HepG2 (cell line): ENCODE results near the gene DSN1. TPM values are rescaled to one million over a fixed set of nuclear protein-coding genes. Genes with fewer than 3 reads are reported as not detected.
A peak's percentile ranks its signal among the peaks of the same experiment; 100 is the strongest.

Experiments
- ARID4A ChIP-seq: sonication (generic); formaldehyde crosslinking; IDR thresholded peaks from 2 replicates; pipeline ENCODE4 v1.5.0; 2020; ENCODE audit warnings: mild to moderate bottlenecking, missing genetic modification reagents, borderline replicate concordance
- ATF7 ChIP-seq, 2 experiments: fragments of 450-650 bp in 1 of 2; sonication (generic) in 1 of 2; formaldehyde crosslinking in 1 of 2; IDR thresholded peaks; 2 replicates each; pipeline versions ENCODE4 v1.4.0 to v1.6.1; 2016 to 2020; ENCODE audit warnings: antibody characterized with exemption in 1 of 2, mild to moderate bottlenecking in 1 of 2, missing genetic modification reagents in 1 of 2
- FOXC1 ChIP-seq: sonication (generic); formaldehyde crosslinking; IDR thresholded peaks from 2 replicates; pipeline ENCODE4 v1.8.0; 2022; ENCODE audit warnings: mild to moderate bottlenecking, missing genetic modification reagents, borderline replicate concordance
- MXI1 ChIP-seq: IDR thresholded peaks from 3 replicates; pipeline ENCODE4 v1.6.1; 2012; ENCODE audit warnings: low read depth, low read length, inconsistent platforms, borderline replicate concordance
- NAIF1 ChIP-seq: sonication (generic); formaldehyde crosslinking; IDR thresholded peaks from 2 replicates; pipeline ENCODE4 v1.5.0; 2020; ENCODE audit warnings: mild to moderate bottlenecking, missing genetic modification reagents, borderline replicate concordance
- NONO ChIP-seq, 2 experiments: fragments of 450-650 bp in 1 of 2; sonication (generic) in 1 of 2; formaldehyde crosslinking in 1 of 2; IDR thresholded peaks in 1 of 2; conservative IDR thresholded peaks in 1 of 2; 2 replicates each; pipeline versions ENCODE4 v1.6.1 to v1.8.0; 2017 to 2022; ENCODE audit warnings: mild to moderate bottlenecking in 1 of 2, missing genetic modification reagents in 1 of 2, moderate library complexity in 1 of 2
- NR0B2 ChIP-seq: sonication (generic); formaldehyde crosslinking; IDR thresholded peaks from 2 replicates; pipeline ENCODE4 v1.4.0; 2020; ENCODE audit warnings: mild to moderate bottlenecking, missing genetic modification reagents
- NR1H2 ChIP-seq: sonication (generic); formaldehyde crosslinking; IDR thresholded peaks from 2 replicates; pipeline ENCODE4 v1.8.1; 2022; ENCODE audit warnings: low read depth, missing genetic modification reagents, borderline replicate concordance
- NR2F1 ChIP-seq, 2 experiments: fragments of 450-650 bp in 1 of 2; formaldehyde crosslinking in 1 of 2; IDR thresholded peaks; 2 replicates each; pipeline versions ENCODE4 v1.5.0 to v1.6.1; 2016 to 2020; ENCODE audit warnings: mild to moderate bottlenecking in 1 of 2, missing compliant biosample characterization in 1 of 2, missing genetic modification reagents in 1 of 2, moderate library complexity in 1 of 2
- RBFOX2 ChIP-seq: fragments of 200-400 bp; formaldehyde crosslinking; IDR thresholded peaks from 2 replicates; pipeline ENCODE4 v1.6.1; 2017; ENCODE audit warnings: low read depth, mild to moderate bottlenecking, low read length
- SALL1 ChIP-seq: sonication (generic); formaldehyde crosslinking; IDR thresholded peaks from 2 replicates; pipeline ENCODE4 v1.8.0; 2022; ENCODE audit warnings: mild to moderate bottlenecking, missing genetic modification reagents
- SP140L ChIP-seq: sonication (generic); formaldehyde crosslinking; IDR thresholded peaks from 2 replicates; pipeline ENCODE4 v1.4.0; 2020; ENCODE audit warnings: missing genetic modification reagents, borderline replicate concordance
- SP5 ChIP-seq: IDR thresholded peaks from 2 replicates; pipeline ENCODE4 v1.6.1; 2016; ENCODE audit warnings: low read depth, borderline replicate concordance
- XBP1 ChIP-seq: sonication (generic); formaldehyde crosslinking; IDR thresholded peaks from 2 replicates; pipeline ENCODE4 v1.5.0; 2020; ENCODE audit warnings: missing genetic modification reagents
- ZGPAT ChIP-seq: IDR thresholded peaks from 2 replicates; pipeline ENCODE4 v1.6.1; 2016; ENCODE audit warnings: mild to moderate bottlenecking
- ZNF143 ChIP-seq: sonication (generic); formaldehyde crosslinking; IDR thresholded peaks from 2 replicates; pipeline ENCODE4 v1.4.0; 2020; ENCODE audit warnings: missing genetic modification reagents
- ZNF350 ChIP-seq: sonication (generic); formaldehyde crosslinking; IDR thresholded peaks from 2 replicates; pipeline ENCODE4 v1.4.0; 2020; ENCODE audit warnings: mild to moderate bottlenecking, low read depth, missing genetic modification reagents, borderline replicate concordance
- ZNF460 ChIP-seq: sonication (generic); formaldehyde crosslinking; IDR thresholded peaks from 2 replicates; pipeline ENCODE4 v1.5.1; 2020; ENCODE audit warnings: missing genetic modification reagents, mild to moderate bottlenecking, borderline replicate concordance
- ZNF550 ChIP-seq: sonication (generic); formaldehyde crosslinking; IDR thresholded peaks from 2 replicates; pipeline ENCODE4 v1.4.0; 2020; ENCODE audit warnings: mild to moderate bottlenecking, missing genetic modification reagents, borderline replicate concordance
- ZNF674 ChIP-seq: sonication (generic); formaldehyde crosslinking; IDR thresholded peaks from 2 replicates; pipeline ENCODE4 v1.5.0; 2020; ENCODE audit warnings: low read depth, mild to moderate bottlenecking, missing genetic modification reagents
- ZNF784 ChIP-seq: sonication (generic); formaldehyde crosslinking; IDR thresholded peaks from 2 replicates; pipeline ENCODE4 v1.5.1; 2020; ENCODE audit warnings: missing genetic modification reagents, mild to moderate bottlenecking, borderline replicate concordance
- polyA plus RNA-seq, 8 experiments: library from polyadenylated mRNA; depleted of rRNA in 3 of 8; stranded (reverse) in 7 of 8; unstranded in 1 of 8; fragments of >200 nt; fragmentation: Illumina TruSeq in 4 of 8; extraction: Trizol in 4 of 8; gene quantifications; 2 replicates each; pipeline versions ENCODE4 v1.2.1 to v1.2.3, GENCODE V29; 2011 to 2016; ENCODE audit warnings: low read depth in 4 of 8, missing spikeins in 1 of 8, mixed read lengths in 1 of 8; ENCODE audit not compliant: insufficient read depth in 1 of 8
- total RNA-seq, 5 experiments: library from RNA; depleted of rRNA; stranded (reverse); fragments of >200 nt; fragmentation: Illumina TruSeq; extraction: Trizol; gene quantifications; 2 replicates each; pipeline ENCODE4 v1.2.3, GENCODE V29; 2016; ENCODE audit warnings: low read depth in 1 of 5

DSN1 gene
- total and polyA plus RNA-seq, 2 of the 13 experiments (the other 11 are each of a cell fraction or from before 2014, with no cell fraction given), result 18.7 to 53.7 TPM

- TF ChIP-seq ARID4A (CRISPR knock-in tag), result peak; percentile 100
- peak; percentile 12 to 71; a peak in 2 of 4 replicates for TF ChIP-seq NR2F1 (CRISPR knock-in tag; IDR thresholded peaks at IDR 0.05)
- peak; percentile 84 for TF ChIP-seq FOXC1
- peak; percentile 97 for TF ChIP-seq XBP1 (CRISPR knock-in tag)
- TF ChIP-seq SALL1, result peak; percentile 82
- TF ChIP-seq ZNF460 (CRISPR knock-in tag), result no peak; the same call in 1 of the 2 replicates
- TF ChIP-seq ZNF143 (CRISPR knock-in tag), result peak; percentile 42; the same call in 1 of the 2 replicates
- TF ChIP-seq ZGPAT, result peak; percentile 93
- TF ChIP-seq ATF7 (IDR thresholded peaks at IDR 0.05), result no peak
- peak; percentile 86 for TF ChIP-seq ATF7 (CRISPR knock-in tag; IDR thresholded peaks at IDR 0.05)
- peak; percentile 35 for TF ChIP-seq SP5 (CRISPR knock-in tag)
- no peak; the same call in 1 of the 2 replicates for TF ChIP-seq ZNF784
- peak; percentile 74 for TF ChIP-seq NR0B2 (CRISPR knock-in tag)
- TF ChIP-seq NR1H2 (CRISPR knock-in tag), result no peak
- TF ChIP-seq MXI1, result peak; percentile 95; the same call in 2 of the 3 replicates
- TF ChIP-seq RBFOX2, result peak; percentile 99
- TF ChIP-seq ZNF674 (CRISPR knock-in tag), result no peak
- no peak for TF ChIP-seq NAIF1 (CRISPR knock-in tag)
- no peak; the same call in 1 of the 2 replicates for TF ChIP-seq ZNF550 (CRISPR knock-in tag)
- TF ChIP-seq NONO (IDR thresholded peaks at IDR 0.05), result no peak
- TF ChIP-seq NONO (CRISPR knock-in tag; conservative IDR thresholded peaks at IDR 0.05), result peak; percentile 99
- 0 out of 2 replicates have a peak, but pooled peaks have one; percentile 20 for TF ChIP-seq SP140L (CRISPR knock-in tag)
- peak; percentile 91; the same call in 1 of the 2 replicates for TF ChIP-seq ZNF350 (CRISPR knock-in tag)
Observed at GRCh38 chr20:36773597-36774390, at the start of gene DSN1 (continued).
